Measurements from ENCODE around the gene OR8D1.

The OR8D1 gene

GRCh38 chr11:124313131-124313530 is 618 bp downstream of the OR8D1 start:
- H3K4me3 ChIP-seq (ENCODE audit: low read depth, low read length), result no peak overlapping the region
- TF ChIP-seq, protein P1, sequence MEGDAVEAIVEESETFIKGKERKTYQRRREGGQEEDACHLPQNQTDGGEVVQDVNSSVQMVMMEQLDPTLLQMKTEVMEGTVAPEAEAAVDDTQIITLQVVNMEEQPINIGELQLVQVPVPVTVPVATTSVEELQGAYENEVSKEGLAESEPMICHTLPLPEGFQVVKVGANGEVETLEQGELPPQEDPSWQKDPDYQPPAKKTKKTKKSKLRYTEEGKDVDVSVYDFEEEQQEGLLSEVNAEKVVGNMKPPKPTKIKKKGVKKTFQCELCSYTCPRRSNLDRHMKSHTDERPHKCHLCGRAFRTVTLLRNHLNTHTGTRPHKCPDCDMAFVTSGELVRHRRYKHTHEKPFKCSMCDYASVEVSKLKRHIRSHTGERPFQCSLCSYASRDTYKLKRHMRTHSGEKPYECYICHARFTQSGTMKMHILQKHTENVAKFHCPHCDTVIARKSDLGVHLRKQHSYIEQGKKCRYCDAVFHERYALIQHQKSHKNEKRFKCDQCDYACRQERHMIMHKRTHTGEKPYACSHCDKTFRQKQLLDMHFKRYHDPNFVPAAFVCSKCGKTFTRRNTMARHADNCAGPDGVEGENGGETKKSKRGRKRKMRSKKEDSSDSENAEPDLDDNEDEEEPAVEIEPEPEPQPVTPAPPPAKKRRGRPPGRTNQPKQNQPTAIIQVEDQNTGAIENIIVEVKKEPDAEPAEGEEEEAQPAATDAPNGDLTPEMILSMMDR (IDR thresholded peaks at IDR 0.05; ENCODE audit: low read depth, low read length), result no peak
- DNase-seq (ENCODE audit: low read depth, low spot score), result no peak
- in situ Hi-C loops (cut with HindIII; ENCODE audit: low sequenced_read_pairs), result no loop called here

GRCh38 chr11:124311670-124312069 is 2.1 kb downstream of the OR8D1 start:
- TF ChIP-seq, protein P1 (IDR thresholded peaks at IDR 0.05; ENCODE audit: low read depth, low read length), result no peak
- H3K4me3 ChIP-seq (ENCODE audit: low read depth, low read length), result no peak overlapping the region
- in situ Hi-C loops (cut with HindIII; ENCODE audit: low sequenced_read_pairs), result no loop called here
- no peak for DNase-seq (ENCODE audit: low read depth, low spot score)

DNA sequence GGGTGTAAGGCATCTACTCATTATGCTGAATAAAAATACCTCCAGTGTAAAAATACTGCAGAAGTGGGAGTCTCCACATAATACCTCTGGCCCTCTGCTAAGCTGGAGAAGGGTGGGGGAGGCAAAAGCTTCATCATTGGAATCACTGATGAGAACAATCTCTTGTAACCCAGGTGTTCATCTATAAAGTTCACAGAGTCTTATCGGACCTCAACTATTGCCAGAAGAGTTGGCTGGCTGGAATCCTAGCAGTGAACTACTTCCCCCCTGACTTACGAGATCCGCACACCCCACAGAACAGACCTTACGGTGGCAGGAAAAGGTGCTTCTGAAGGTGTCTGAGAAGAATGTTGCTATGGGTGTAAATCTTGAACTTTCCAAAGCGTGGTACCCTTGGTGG is 2.5 kb downstream of the OR8D1 start:
- no peak for DNase-seq (ENCODE audit: low read depth, low spot score)
- in situ Hi-C loops (cut with HindIII; ENCODE audit: low sequenced_read_pairs), result no loop called here
- H3K4me3 ChIP-seq (ENCODE audit: low read depth, low read length), result no peak overlapping the region
- TF ChIP-seq, protein P1 (IDR thresholded peaks at IDR 0.05; ENCODE audit: low read depth, low read length), result no peak

GRCh38 chr11:124310721-124311120 is 3.0 kb downstream of the OR8D1 start:
- no peak overlapping the region for H3K4me3 ChIP-seq (ENCODE audit: low read depth, low read length)
- in situ Hi-C loops (cut with HindIII; ENCODE audit: low sequenced_read_pairs), result no loop called here
- TF ChIP-seq, protein P1 (IDR thresholded peaks at IDR 0.05; ENCODE audit: low read depth, low read length), result no peak
- DNase-seq (ENCODE audit: low read depth, low spot score), result peak; percentile 48

- H3K4me3 ChIP-seq (ENCODE audit: low read depth, low read length), result no peak overlapping the region
- TF ChIP-seq, protein P1 (IDR thresholded peaks at IDR 0.05; ENCODE audit: low read depth, low read length), result no peak
- in situ Hi-C loops (cut with HindIII; ENCODE audit: low sequenced_read_pairs), result no loop called here
- DNase-seq (ENCODE audit: low read depth, low spot score), result no peak
Observed at GRCh38 chr11:124307093-124307492, 6.7 kb downstream of the OR8D1 start.

GRCh38 chr11:124302347-124303125 is 11.2 kb downstream of the OR8D1 start:
- no peak for DNase-seq (ENCODE audit: low read depth, low spot score)
- in situ Hi-C loops (cut with HindIII; ENCODE audit: low sequenced_read_pairs), result no loop called here
- no peak overlapping the region for H3K4me3 ChIP-seq (ENCODE audit: low read depth, low read length)
- TF ChIP-seq, protein P1 (IDR thresholded peaks at IDR 0.05; ENCODE audit: low read depth, low read length), result no peak
